Ecto neural progenitor cell (in vitro differentiated cells): ENCODE results near the gene SURF2.

Source experiments
- DNase-seq: peaks from one replicate; pipeline ENCODE4 v3.0.0-alpha.2; 2018; ENCODE audit warnings: low spot score

Gene SURF2

DNA sequence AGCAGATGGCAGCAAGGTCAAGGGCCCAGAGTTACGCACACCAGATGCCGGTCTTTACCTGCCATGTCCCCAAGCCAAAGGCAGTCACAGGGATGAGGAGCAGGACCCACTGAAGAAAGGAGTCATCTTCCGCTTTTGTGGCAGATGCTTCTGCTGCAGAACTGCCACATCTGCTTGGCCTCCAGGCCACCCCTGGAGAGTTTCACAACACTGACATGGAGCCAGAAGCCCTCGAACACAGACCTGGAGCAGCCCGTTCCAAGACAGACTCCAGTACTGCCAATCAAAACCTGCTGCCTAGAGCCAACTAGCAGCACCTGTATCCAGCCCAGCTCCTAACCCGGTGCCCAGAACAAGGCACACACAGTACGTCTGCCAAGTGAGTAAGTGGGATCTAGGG lies 1.6 kb upstream of the SURF2 start:
- no peak for DNase-seq

DNA sequence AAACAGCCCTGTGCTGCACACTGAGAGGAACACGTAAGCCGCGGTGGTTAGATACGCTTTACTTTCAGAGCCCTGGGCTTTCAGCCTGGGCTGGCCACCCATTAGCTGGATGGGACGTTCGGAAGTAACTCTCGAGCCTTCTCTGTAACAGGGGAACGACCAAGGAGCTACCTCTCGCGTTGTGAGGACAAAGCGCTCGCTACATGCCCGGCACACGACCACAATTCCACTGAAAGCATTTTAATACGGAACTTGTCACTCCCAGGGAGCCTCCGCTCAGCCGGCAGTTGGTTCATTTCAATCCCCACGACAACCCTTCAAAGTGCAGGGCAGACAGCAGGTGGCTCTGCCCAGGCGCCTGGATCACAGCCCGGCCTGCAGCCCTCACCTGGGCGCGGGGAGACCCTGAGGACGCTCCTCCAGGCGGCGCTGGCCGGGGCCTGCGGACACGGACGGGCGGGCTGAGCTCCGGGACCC lies 431 bp upstream of the SURF2 start:
- DNase-seq = no peak

DNA sequence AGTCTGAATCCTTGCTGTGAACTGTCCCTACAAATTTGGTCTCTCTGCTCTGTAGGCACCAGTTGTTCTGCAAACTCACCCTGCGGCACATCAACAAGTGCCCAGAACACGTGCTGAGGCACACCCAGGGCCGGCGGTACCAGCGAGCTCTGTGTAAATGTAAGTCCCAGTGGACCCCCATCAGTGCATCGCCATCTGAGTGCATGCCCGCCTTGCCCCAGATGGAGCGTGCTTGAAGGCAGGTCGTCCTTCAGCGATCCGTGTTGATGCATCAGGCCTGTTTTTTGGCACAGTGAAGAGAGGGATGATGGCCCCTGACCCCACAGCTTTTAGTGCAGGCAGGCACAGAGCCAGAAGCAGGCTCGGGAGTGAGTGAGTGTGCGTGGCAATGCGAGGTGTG lies 1.3 kb downstream of the SURF2 start:
- DNase-seq = no peak

DNA sequence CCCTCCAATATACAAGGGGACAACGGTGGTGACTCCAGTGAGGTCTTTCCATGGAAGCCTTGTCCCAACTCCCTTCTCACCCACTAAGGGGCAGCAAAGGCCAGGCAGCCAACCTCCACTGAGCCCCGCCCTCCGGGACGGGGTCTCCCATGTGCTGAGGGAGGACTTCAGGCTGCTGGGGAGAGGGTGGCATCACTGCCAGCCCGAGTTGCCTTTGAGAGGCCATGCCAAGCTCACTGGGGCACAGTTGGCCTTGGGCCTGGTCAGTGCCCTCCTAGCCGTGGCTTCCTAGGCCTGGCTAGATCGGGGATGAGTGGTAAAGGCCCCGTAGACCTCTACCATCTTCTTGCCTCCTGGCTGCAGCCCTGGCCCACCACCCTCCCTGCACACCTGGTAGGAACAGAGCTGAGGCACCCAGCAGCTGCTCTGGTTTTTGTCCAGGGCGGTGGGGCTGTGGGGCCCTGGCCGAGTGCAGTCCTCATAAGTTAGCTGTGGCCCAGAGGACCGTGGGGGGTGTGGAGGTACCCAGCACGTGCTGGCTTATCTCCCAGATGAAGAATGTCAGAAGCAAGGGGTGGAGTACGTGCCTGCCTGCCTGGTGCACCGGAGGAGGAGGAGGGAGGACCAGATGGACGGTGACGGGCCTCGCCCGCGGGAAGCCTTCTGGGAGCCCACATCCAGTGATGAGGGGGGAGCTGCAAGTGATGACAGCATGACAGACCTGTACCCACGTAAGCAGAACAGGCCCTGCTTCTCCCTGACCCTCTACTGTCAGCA lies 3.2 kb downstream of the SURF2 start:
- no peak for DNase-seq

DNA sequence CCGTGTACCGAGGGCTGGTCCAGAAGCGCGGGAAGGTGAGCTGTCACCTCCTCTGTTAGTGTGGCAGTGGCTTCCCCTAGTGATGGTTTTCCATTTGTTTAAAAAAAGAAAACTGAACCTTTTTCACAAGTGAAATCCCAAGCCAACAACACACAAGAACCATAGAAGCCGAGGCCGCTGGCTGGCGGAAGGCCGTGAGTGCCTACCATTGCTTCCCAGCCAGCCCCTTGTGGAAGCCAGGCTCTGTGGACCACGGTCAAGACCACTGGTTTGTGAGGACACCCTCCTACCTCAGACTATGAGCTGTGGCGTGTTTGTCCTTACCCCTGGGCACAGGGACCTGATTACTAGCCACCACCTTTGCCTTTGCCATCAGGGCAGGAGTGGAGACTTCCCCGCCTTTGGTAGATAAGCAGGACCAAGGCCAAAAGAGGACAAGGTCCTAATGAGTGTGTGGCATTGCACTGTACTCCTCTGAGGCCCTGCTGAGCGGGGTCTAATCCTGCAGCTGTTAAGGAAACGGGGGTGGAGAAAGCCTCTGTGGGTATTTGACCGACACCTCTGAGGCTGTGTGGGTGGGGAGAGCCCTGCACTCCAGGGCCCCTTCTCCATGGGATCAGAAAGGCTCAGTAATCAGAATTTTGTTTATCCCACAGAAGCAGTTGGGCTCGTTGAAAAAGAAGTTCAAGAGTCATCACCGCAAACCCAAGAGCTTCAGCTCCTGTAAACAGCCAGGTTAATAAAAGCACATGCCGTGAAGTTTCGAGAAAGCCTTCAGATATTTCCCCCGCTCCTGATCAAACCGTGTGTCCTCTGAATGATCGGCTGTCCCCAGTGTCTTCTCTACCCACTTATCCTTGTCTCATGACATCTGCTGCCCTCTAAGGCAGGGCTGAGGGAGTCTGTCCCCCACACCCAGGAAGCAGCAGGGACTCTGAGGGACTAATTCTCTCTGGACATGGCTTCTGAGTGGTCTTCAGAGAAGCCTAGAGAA lies 4.3 kb downstream of the SURF2 start:
- DNase-seq = no peak

DNA sequence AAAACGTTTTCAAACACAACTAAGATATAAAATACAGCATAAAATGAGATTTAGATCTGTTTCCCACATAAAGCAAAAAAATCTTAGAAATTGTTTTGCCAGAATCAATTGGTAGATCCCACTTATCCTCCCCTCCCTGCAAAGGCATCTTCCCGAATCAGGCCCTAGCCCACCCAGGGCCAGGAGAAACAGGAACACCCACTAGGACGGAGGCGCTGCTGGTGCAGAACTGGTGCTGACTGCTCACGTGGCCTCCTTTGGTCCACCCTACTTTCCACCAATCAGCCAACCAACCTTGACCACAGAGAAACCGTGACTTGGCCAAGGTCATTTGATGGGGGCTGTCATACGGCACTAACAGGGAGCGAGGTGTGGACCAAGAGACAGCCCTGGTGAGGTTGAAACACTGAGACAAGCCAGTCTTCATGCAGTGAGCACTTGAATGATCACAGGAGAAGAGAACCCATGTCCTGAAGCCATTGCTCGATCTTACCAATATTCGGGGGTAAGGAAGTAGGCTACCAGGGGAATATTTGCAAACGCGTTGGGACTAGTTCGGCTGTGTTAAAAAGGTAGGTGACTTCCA lies 5.2 kb downstream of the SURF2 start:
- no peak for DNase-seq

GRCh38 chr9:133362359-133363044 lies 6.2 kb downstream of the SURF2 start:
- DNase-seq = no peak

GRCh38 chr9:133366435-133366834 lies 10.1 kb downstream of the SURF2 start:
- DNase-seq = no peak

DNA sequence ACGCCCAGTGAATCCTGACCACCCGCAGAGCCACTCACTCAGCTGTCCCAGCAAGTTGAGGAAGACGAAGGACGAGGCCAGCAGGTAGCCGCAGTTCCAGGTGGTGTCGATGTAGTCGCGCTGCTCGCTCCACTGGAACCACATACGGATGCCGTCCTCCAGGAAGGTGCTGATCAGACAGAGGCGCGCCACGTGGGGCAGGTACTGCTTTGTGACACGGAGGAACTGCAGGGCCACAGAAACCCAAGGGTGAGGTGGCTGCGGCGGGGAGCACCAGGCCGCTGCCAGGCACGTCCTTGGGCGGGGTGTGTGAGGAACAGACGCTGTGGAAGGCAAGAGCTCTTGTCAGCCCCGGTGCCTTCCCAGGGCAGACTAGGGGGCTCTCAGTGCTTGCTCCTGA lies 10.9 kb downstream of the SURF2 start:
- no peak for DNase-seq

DNA sequence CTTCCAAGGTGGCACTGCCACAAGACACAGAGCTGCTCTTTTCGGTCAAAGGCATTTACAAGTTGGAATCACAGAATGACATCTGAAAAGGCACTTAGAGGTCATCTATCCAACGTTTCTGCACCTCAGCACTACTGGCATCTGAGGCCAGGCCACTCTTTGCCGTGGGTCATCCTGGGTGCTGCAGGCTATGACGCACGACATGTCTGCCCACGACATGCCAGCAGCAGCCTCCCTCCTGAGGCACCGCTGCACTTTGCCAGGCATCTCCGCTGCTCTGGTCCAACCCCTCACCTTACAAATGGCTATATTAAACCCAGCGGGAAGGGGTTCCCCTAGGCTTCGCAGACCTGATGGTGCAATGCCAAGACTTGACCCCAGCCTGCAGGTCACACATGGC lies 11.4 kb downstream of the SURF2 start:
- no peak for DNase-seq

DNA sequence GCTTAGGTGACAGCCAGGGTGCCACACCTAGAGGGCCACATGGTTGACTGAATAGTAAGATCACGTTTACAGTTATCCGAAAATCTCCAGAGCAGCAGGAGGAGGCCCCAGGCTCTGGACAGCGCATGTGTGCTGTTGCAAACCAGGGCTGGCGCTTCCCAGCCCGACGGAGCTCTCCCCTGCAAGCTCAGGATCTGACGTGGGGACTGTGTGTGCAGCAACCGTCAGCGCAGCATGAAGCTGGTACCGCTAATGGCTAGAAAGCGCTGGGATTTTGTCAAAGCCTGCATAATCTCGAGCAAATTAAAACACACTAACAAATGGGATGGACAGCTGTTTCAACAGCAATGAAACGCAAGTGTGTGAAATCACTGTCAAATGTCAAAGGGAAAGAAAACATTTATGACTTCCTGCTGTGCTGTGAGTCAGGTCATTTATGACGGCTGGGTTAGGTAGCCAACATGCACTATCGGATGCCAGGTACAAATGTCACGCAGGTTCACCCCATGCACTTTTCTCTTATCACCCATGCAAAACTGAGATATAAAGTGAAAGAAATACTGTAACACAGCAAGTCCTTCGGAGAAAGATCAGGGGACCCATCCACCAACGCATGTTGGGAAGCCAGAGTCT lies 12.0 kb downstream of the SURF2 start:
- DNase-seq = no peak

DNA sequence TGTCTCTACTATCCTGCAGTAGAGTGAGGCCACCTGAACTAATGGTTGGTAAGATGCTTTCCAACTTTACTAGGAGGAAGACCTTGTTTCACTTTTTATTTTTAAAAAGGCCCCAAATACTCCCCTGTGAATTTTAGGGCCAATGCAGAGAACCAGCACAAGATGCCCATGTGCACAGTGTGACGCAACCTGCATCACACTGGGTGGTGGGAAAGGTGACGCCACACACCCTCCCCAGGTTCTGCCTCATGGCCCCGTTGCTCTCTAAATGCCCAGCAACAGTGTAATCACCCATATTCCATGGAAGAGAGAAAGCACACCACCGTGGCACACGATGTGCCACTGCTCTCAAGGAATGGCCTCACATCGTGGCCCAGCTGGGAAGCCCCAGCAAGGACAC lies 13.1 kb downstream of the SURF2 start:
- DNase-seq = no peak

- no peak for DNase-seq
Observed at GRCh38 chr9:133369933-133370332, 13.6 kb downstream of the SURF2 start.

GRCh38 chr9:133370685-133371084 lies 14.3 kb downstream of the SURF2 start:
- DNase-seq = no peak

DNA sequence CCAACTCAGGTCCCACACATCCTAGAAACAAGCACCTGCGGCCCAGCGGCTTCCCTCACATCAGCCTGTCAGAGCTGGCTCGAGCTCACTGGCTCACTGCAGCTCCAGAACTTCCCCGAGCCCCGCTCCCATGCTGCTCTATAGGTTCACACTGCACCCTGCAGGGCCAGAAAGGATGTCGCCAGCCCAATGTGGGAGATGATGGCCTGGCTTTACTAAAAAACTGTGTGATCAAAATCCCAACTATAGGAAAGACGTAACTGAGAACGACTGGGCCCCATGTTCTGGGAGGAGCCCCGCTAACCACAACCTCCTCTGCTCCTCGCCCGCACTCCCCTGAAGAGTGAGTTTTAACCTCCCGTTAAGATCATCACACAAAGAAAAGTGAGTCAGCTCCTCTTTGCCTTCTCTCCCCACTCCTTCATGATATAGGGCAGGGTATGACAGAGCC lies 14.9 kb downstream of the SURF2 start:
- DNase-seq = no peak

GRCh38 chr9:133372144-133372543 lies 15.8 kb downstream of the SURF2 start:
- no peak for DNase-seq

DNA sequence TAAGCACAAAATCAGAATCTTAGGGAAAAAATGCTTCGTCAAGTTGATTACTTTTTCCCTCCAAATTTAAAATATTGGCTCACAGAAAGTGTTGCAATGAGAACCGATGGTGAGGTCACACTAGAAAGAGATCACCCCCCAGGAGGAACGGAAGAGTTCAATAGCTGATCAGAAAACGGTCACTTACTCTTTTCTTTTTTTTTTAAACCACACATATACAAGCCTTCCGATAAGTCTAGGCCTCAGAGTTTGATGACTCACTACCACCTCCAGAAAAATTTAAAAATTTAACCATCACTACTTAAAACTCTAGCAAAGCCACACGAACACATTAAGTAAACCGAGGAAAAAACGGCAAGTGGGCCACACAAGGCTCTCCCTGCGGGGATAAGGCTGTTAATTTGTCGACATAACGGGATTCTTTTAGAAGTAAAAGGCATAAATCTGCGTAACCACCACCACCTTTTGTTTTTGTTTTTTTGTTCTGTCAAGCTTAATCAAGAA lies 18.3 kb downstream of the SURF2 start:
- no peak for DNase-seq

- no peak for DNase-seq
Observed at GRCh38 chr9:133375116-133375723, 18.9 kb downstream of the SURF2 start.

DNA sequence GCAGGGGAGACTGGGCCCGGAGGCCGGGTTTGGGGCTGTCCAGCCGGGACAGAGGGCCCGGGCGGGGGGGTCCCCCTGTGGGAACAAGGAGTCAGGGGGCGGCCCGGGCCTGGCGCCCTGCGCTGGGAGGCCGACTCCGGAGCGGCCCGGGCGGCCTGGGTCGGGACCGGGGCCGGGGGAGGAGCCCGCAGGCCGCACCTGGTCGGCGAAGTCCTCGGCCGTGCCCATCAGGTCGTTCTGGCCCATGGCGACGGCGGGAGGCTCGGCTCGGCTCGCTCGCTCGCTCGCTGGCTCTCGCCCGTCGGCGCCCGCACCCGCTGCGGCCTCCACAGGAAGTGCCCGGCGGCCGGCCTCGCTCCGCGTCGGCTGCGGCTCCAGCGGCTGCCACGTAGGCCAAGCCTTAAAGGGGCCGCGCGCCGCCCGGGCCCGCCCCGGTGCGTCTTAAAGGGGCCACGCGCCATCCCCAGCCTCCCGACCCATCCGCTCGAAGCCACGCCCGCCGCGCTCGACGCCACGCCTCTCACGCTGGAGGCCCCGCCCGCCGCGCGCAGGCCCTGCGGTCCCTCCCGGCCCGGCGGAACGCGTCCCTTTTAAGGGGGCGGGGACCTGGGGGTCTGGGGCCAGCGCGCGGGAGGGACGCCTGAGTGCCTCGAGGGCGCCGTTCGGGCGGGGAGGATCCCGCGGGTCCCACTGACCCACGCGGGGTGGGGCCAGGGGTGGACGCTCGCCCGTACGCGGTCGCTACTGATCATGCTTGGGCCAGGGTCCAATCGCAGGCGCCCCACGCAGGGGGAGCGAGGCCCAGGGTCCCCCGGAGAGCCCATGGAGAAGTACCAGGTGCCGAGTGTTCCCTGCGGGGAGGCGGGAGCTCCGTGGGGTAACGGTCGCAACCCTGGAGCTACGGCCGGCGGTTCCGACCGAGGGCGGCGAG lies 19.6 kb downstream of the SURF2 start, which contains the start of the genes STKLD1 and SURF4:
TSS of gene STKLD1 (plus strand) at position 643 of the 931 bp plus-strand sequence. CDS start at position 751, 108 bp downstream.
TSS of gene SURF4 (minus strand) at position 337 of the 931 bp plus-strand sequence. CDS start at position 246, 91 bp downstream.
- DNase-seq = peak; percentile 97
